D721Med (cell line): ENCODE measurements around the gene GNGT1.

Source experiments
- DNase-seq: peaks from one replicate; pipeline ENCODE4 v3.0.0; 2011; ENCODE audit warnings: low spot score; ENCODE audit not compliant: insufficient read length
- FAIRE-seq: peaks from 2 replicates; lab custom pipeline; 2011; peaks lifted over from hg19 to GRCh38; lab: Jason Lieb, UNC
- TF ChIP-seq, protein P1 (sequence below): IDR thresholded peaks from 2 replicates; pipeline ENCODE4 v1.5.1; 2012; ENCODE audit warnings: mild to moderate bottlenecking, control low read depth; ENCODE audit not compliant: insufficient read depth; ENCODE audit errors: missing control alignments

The GNGT1 gene

DNA sequence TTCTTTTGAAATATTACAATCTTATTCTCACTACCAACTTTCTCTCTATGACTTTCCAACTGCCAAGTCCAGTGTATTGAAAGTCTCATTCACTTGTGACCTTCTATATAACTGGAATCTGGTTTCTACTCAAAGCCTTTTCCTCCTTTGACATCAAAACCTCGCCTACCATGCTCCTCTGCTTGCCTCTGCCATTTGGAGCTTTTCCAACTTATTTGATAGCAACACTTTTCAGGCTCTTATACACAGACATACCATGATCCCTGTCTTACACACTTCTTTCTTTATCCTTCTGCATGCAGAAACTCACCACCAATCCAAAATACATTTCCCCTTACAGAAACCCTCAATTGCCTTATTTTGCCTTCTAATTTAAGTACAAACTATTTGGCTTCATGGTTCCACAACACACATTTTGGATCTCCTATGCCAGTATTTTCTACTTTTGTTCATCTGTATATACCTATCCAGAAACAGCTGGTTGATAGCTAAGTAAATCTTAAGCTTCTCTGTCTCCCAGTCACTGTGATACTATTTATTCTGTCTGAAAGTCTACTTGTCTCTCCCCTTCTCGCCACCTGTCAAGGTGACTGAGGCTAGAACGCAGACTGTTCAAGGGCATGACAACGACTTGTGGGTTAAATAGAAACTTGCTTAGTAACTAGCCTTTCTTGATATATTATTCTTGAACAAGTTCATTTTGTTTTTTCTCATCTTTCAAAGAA, 37.6 kb downstream of the GNGT1 start:
- FAIRE-seq (no peak), DNase-seq (no peak)
- TF ChIP-seq, protein P1, sequence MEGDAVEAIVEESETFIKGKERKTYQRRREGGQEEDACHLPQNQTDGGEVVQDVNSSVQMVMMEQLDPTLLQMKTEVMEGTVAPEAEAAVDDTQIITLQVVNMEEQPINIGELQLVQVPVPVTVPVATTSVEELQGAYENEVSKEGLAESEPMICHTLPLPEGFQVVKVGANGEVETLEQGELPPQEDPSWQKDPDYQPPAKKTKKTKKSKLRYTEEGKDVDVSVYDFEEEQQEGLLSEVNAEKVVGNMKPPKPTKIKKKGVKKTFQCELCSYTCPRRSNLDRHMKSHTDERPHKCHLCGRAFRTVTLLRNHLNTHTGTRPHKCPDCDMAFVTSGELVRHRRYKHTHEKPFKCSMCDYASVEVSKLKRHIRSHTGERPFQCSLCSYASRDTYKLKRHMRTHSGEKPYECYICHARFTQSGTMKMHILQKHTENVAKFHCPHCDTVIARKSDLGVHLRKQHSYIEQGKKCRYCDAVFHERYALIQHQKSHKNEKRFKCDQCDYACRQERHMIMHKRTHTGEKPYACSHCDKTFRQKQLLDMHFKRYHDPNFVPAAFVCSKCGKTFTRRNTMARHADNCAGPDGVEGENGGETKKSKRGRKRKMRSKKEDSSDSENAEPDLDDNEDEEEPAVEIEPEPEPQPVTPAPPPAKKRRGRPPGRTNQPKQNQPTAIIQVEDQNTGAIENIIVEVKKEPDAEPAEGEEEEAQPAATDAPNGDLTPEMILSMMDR: no peak

DNA sequence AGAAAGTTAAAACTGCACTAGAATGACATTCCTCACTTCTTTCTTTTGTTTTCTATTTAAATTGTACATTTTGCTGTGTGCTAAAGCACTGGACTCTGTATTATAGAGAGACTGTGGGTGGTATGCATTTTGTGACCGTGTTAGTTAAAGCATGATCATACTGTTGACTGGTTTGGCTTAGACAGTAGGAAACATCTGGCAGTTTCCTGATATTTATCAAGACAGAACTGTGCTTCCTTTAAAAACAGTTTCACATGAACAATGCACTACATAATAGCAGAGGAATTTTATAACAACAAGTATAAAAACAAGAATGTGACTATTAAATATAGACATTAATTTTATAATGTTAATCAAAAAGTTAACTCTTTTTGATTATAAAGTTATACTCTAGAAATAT, 38.3 kb downstream of the GNGT1 start:
- FAIRE-seq: no peak

DNA sequence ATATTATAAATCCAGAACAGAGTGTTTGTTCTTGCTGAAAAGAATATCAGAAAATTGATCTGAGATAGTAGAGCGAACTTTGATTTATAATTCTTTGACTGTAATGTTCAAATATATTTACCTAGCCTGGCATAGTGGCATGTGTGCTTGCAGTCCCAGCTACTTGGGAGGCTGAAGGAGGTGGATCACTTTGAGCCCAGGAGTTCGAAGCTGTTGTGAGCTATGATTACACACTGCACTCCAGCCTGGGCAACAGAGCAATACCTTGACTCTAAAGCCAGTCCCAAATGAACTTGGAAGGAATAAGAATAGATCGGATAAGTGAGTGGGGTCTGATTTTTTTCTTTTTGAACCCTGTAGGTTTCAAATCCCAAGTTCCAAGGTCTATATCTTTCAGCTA, 38.7 kb downstream of the GNGT1 start:
- no peak for FAIRE-seq
- TF ChIP-seq, protein P1: no peak
- DNase-seq: no peak

More for the DNA sequence above, 38.3 kb downstream of the GNGT1 start:
- no peak for DNase-seq
- TF ChIP-seq, protein P1: no peak

DNA sequence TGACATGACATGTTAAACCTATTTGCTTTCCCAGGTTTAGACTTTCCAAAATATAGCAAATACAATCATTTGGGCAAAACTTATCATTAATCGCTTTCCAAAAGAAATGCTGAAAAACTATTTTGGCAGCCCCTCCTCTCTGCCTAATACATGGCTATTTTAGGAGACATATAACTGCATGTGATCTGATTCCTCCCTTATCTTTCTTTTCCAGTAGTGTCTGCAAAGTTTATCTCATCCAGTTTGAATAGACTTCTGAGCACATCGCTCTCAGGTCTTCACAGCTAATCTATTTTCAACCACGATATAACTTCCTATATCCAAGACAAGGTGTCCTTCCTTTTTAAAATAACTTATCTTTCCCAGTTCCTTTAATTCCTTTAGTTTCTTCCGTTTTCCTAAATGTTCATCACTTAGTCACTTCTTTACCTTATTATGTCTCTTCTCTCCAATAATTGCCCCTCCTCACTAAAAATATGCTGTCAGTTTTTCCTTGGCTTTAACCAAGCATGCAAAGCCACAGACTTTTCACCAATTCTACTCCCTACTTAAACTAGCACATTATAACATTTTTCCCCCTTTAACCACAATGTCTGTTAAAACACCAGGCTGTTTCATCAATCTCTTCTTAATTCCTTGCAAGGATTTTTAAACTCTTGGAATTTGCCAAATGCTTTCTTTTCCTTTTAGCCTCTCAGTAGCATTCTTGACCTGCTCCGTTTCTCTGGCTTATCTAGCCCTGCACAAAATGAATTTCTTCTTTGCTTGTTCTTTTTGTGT, 39.6 kb downstream of the GNGT1 start:
- no peak for DNase-seq
- TF ChIP-seq, protein P1: no peak
- FAIRE-seq: peak; percentile 21

DNA sequence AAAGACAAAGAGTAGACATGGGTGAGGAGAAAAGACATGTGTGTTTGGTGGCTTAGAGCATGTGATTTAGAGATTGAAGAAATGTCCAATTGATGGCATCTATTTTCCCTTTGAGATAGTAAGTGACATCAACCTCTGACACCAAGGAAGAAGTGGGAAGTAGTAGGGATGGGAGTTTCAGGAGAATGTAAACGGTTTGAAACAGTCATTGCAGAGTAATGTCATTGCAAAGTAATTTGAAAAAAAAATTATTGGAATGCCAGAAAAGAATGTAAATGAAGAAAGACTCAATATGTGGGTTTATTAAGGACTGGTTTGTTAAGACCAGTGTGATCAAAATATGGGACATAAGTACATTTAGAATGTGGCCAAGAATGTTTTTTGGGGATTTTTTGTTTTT, 41.7 kb downstream of the GNGT1 start:
- FAIRE-seq (no peak), DNase-seq (no peak)
- TF ChIP-seq, protein P1: no peak

DNA sequence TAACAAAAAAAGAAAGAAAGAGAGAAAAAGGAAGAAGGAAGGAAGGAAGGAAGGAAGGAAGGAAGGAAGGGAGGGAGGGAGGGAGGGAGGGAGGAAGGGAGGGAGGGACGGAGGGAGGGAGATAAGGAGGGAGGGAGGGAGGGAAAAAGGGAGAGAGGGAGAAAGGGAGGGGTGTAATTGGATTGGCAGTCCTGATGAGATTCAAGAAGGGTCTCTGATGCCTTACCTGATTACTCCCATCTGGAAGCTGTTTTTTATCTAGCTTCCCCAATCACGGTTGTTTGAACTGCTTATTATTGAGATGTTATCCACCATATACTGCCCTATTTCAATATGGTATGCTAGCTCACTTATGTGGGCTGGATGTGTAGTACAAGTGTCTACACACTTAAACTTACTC, 42.5 kb downstream of the GNGT1 start:
- FAIRE-seq: no peak
- TF ChIP-seq, protein P1: no peak
- no peak for DNase-seq

DNA sequence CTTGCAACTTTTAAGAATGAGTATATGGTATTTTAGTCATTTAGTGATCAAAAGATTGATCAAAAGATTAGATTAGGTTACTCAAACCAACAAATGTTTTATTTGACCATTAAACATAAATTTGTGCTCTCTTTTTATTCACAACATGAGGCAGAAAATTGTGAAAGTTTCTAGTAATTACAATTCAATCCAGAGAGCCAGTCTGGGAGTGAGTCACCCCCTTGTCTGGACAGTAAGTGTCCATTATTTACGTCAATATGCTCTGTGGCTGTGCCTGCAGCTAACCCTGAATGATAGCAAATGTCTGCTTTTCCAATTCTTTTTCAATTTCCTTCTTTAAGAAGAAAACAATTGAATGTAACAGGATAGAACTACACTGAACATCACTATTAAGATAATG, 43.1 kb downstream of the GNGT1 start:
- FAIRE-seq: no peak
- TF ChIP-seq, protein P1: no peak
- DNase-seq: no peak
